Pancreas (tissue), 10 donors: ENCODE results near the gene UGT2A2. TPM values are rescaled to one million over a fixed set of nuclear protein-coding genes. Genes with fewer than 3 reads are reported as not detected.

Experiments used
- ATAC-seq, 4 donors: fragments of 200-7000 bp; cut with Tn5 transposase; one replicate each; pipeline versions ENCODE4 v1.8.0 to v1.9.1; 2020; ENCODE audit warnings: mild to moderate bottlenecking in 4 of 4, moderate library complexity in 4 of 4
- DNase-seq, 6 donors: peaks; one replicate each; pipeline ENCODE4 v3.0.0-alpha.2; 2020
- FAIRE-seq: peaks from 2 replicates; lab custom pipeline; 2012; peaks lifted over from hg19 to GRCh38; lab: Jason Lieb, UNC
- H3K27ac ChIP-seq, 4 donors: fragments of 200-600 bp; sonication (generic); 1 replicate in 3 of 4; 2 replicates in 1 of 4; pipeline versions ENCODE4 v1.5.0 to v1.8.0; 2020
- H3K27me3 ChIP-seq, 4 donors: fragments of 200-600 bp; one replicate each; pipeline ENCODE4 v1.8.0; 2021
- H3K36me3 ChIP-seq, 3 donors: fragments of 200-600 bp; sonication (generic) in 1 of 3; one replicate each; pipeline versions ENCODE4 v1.5.0 to v1.8.0; 2020 to 2021
- H3K4me1 ChIP-seq, 3 donors: fragments of 200-600 bp; one replicate each; pipeline ENCODE4 v1.8.0; 2021
- H3K4me3 ChIP-seq, 4 donors: fragments of 200-600 bp; sonication (generic) in 2 of 4; one replicate each; pipeline versions ENCODE4 v1.5.0 to v1.8.0; 2020 to 2021
- H3K9me3 ChIP-seq, 4 donors: fragments of 200-600 bp; one replicate each; pipeline ENCODE4 v1.8.0; 2021
- CTCF ChIP-seq, 4 donors: fragments of 200-600 bp; sonication (generic) in 3 of 4; IDR thresholded peaks; one replicate each; pipeline versions ENCODE4 v1.5.0 to v1.8.0; 2021; ENCODE audit warnings: antibody characterized with exemption in 4 of 4
- WGBS, 2 donors: extraction: QIAGEN DNeasy Blood & Tissue Kit; methylation state at CpG; one replicate each; pipeline ENCODE4 v1.1.7; 2013; 5-methylcytosine and 5-hydroxymethylcytosine counted together
- intact Hi-C, 3 donors: fragments of 100-400 bp; cut with DNase I; formaldehyde crosslinking; loops; one replicate each; pipeline versions ENCODE4 v1.11.1 to v1.14.2; 2022
- polyA plus RNA-seq, 2 donors: library from polyadenylated mRNA; stranded (reverse); fragments of 200-250 nt; gene quantifications; one replicate each; pipeline ENCODE4 v1.2.3, GENCODE V29; 2013
- total RNA-seq, 6 donors: library from RNA; stranded (reverse); fragmentation: NEBNext Ultra II Directional in 4 of 6; extraction: Animal tissue kit (Norgen Biotek cat#: 25700) in 4 of 6; gene quantifications; one replicate each; pipeline versions ENCODE4 v1.2.1 to v1.2.4, GENCODE V29; 2021 to 2023
- donor health status: healthy with polysubstance abuse.
- donor health status: DM: no; HTN: no; CAD: no; lungs with moderate emphysema.
- donor health status: DM: no; HTN: no; CAD: no.
- donor health status: control.
- donor health status: control.
- donor health status: Bipolar disorder and iron deficiency.
- donor health status: DM: yes; HTN: yes; CAD: no.
- donor health status: DM: no; HTN: no; CAD: no.
- donor health status: DM: no; HTN: no; CAD: no.
- donor health status: DM: yes; HTN: yes; CAD: no.

The UGT2A2 gene
- total and polyA plus RNA-seq, 8 donors, result not detected

DNA sequence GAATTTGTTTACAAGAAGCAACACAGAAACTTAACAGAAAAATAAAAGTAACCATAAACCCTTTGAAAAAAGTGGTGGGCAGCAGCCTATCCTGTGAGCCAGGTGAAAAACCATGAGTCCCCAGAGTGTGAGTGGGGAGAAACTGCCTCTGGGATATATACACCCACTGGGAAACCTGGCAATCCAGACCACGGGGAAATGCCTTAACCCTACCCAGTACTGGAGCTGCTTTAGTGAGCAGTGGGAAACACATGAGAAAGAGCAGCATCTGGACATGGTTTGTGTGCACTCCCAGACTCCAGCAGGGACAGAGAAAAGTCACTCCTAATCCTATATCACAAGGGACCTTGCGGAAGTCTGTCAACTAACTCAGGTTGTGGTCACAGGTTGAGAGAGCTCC lies 39.4 kb downstream of the UGT2A2 start:
- FAIRE-seq (no peak), ATAC-seq (no peak), DNase-seq (no peak)
- no peak for TF ChIP-seq CTCF (IDR thresholded peaks at IDR 0.05)
- Histone ChIP-seq H3K4me1 (no peaks in the 10 kb centered on the region), H3K4me3 (no peak overlapping the region), H3K36me3 (no peaks in the 10 kb centered on the region), H3K27ac (no peak overlapping the region), H3K9me3 (no peaks in the 10 kb centered on the region), H3K27me3 (no peaks in the 10 kb centered on the region)
- intact Hi-C loops, result no loop called here
- 57 to 70% methylated on average over 2 of the region's 2 CpGs for WGBS, 2 donors

DNA sequence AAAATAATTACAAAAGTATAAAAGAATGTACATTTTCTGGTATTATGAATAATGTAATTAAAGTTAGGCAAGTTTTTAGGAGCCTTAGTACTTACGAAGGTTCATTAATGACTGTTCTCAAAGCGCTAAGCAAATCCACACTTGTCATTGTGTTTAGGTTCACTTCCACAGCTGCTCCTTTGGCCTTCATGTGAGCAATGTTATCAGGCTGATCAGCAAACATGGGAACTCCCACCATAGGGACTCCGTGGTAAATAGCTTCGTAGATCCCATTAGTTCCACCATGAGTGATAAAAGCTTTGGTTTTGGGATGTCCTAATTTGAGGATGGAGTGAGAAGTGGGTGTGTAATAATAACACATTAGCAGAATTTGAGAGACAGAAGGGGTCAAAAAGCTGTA lies 45.1 kb downstream of the UGT2A2 start:
- ATAC-seq (no peak), FAIRE-seq (no peak)

DNA sequence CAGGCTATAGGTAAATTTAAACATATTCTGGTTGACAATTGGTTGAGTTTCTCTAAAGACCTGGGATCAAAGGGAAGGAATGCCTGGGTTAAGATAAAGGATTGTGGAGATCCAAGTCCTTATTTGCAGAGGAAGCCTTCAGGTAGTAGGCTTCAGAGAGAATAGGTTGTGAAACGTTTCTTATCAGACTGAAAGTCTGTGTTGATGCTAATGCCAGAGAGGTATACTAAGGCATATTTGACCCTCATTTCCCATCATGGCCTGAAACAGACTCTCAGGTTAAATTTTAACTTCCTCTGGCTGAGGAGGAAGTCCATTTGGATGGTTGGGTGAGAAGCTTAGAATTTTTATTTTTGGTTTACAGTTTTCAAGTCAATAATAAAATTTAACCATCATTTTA lies 48.1 kb downstream of the UGT2A2 start:
- 7 to 20% methylated on average over 1 of the region's 1 CpG for WGBS, 2 donors
- no peaks in the 10 kb centered on the region for H3K36me3 ChIP-seq
- DNase-seq, result no peak
- H3K9me3 ChIP-seq, result no peaks in the 10 kb centered on the region
- H3K27me3 ChIP-seq, result no peaks in the 10 kb centered on the region
- FAIRE-seq, result no peak
- TF ChIP-seq CTCF (IDR thresholded peaks at IDR 0.05), result no peak
- no peak overlapping the region for H3K4me3 ChIP-seq
- no peak overlapping the region for H3K27ac ChIP-seq
- intact Hi-C loops, result no loop called here
- ATAC-seq, result no peak
- H3K4me1 ChIP-seq, result no peaks in the 10 kb centered on the region

More for the DNA sequence above, 45.1 kb downstream of the UGT2A2 start:
- Histone ChIP-seq H3K27me3 (no peaks in the 10 kb centered on the region), H3K9me3 (no peaks in the 10 kb centered on the region), H3K4me1 (no peaks in the 10 kb centered on the region), H3K27ac (no peak overlapping the region), H3K36me3 (no peaks in the 10 kb centered on the region), H3K4me3 (no peak overlapping the region)
- no peak for TF ChIP-seq CTCF (IDR thresholded peaks at IDR 0.05)
- intact Hi-C loops, result no loop called here
- WGBS, 2 donors, result 43 to 45% methylated on average over 4 of the region's 4 CpGs
- DNase-seq, result no peak

DNA sequence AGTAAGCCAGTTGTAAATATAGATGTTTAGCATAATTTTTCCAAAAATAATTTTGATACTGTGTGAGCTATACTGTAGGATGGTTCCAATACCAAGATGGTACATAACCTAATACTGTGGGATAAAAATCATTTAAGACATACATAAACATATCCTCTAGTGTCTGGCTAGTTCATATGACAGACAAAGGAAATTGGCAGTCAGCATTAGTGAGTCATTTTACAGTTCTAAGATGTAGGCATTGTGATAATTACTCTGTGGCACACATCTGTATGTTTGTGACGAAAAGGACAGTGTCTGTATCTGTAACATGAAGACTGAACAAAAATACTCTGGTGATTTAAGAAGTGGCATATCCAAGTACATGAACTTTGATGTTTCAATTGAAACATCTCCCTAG lies 49.6 kb downstream of the UGT2A2 start:
- DNase-seq, result no peak
- Histone ChIP-seq H3K4me3 (no peak overlapping the region), H3K27me3 (no peaks in the 10 kb centered on the region), H3K27ac (no peak overlapping the region), H3K4me1 (no peaks in the 10 kb centered on the region), H3K36me3 (no peaks in the 10 kb centered on the region), H3K9me3 (no peaks in the 10 kb centered on the region)
- no peak for TF ChIP-seq CTCF (IDR thresholded peaks at IDR 0.05)
- no peak for FAIRE-seq
- intact Hi-C loops, result no loop called here
- WGBS, 2 donors, result 78 to 94% methylated on average over 1 of the region's 1 CpG
- ATAC-seq, result no peak

- intact Hi-C loops, result no loop called here
- DNase-seq (no peak), ATAC-seq (no peak), FAIRE-seq (no peak)
- Histone ChIP-seq H3K36me3 (no peaks in the 10 kb centered on the region), H3K4me3 (no peak overlapping the region), H3K27ac (no peak overlapping the region), H3K9me3 (no peaks in the 10 kb centered on the region), H3K27me3 (no peaks in the 10 kb centered on the region), H3K4me1 (no peaks in the 10 kb centered on the region)
- 75 to 77% methylated on average over 5 of the region's 5 CpGs for WGBS, 2 donors
- no peak for TF ChIP-seq CTCF (IDR thresholded peaks at IDR 0.05)
Observed at GRCh38 chr4:69584135-69584534, 55.3 kb downstream of the UGT2A2 start.
